Calu3 (cell line): ENCODE results near the gene MISP. TPM values are rescaled to one million over a fixed set of nuclear protein-coding genes. Genes with fewer than 3 reads are reported as not detected.
A peak's percentile ranks its signal among the peaks of the same experiment; 100 is the strongest.

Source experiments
- BruUV-seq: library from RNA; stranded (reverse); fragments of 400-500 nt; replicated peaks from 2 replicates; lab custom pipeline; 2021; lab: Mats Ljungman, UMichigan
- CTCF ChIA-PET: fragments of 300-600 bp; sonication (Branson Sonifier 250); formaldehyde crosslinking; loops from one replicate; lab custom pipeline; 2022; ENCODE audit warnings: antibody characterized with exemption; lab: Charles Lee
- DNase-seq: peaks from one replicate; pipeline ENCODE4 v3.0.0; 2022
- H3K27ac Mint-ChIP-seq: one replicate; pipeline ENCODE4 v1.8.0; 2022; ENCODE audit warnings: mixed read lengths; ENCODE audit not compliant: unreplicated experiment
- H3K27me3 Mint-ChIP-seq: one replicate; pipeline ENCODE4 v1.8.0; 2022; ENCODE audit warnings: mixed read lengths; ENCODE audit not compliant: unreplicated experiment
- H3K36me3 Mint-ChIP-seq: one replicate; pipeline ENCODE4 v1.8.0; 2022; ENCODE audit warnings: mild to moderate bottlenecking, moderate library complexity, mixed read lengths; ENCODE audit not compliant: insufficient read depth, unreplicated experiment
- H3K4me1 Mint-ChIP-seq: one replicate; pipeline ENCODE4 v1.8.0; 2022; ENCODE audit warnings: mild to moderate bottlenecking, low read depth, mixed read lengths; ENCODE audit not compliant: unreplicated experiment
- H3K4me3 Mint-ChIP-seq: one replicate; pipeline ENCODE4 v1.8.0; 2022; ENCODE audit warnings: mild to moderate bottlenecking, low read depth, moderate library complexity, mixed read lengths; ENCODE audit not compliant: unreplicated experiment
- H3K9me3 Mint-ChIP-seq: one replicate; pipeline ENCODE4 v1.8.0; 2022; ENCODE audit warnings: low read depth, mixed read lengths; ENCODE audit not compliant: unreplicated experiment
- intact Hi-C: fragments of 100-400 bp; cut with micrococcal nuclease; formaldehyde crosslinking; loops from one replicate; pipeline ENCODE4 v1.10.0; 2022; ENCODE audit not compliant: unreplicated experiment
- total RNA-seq: library from RNA; stranded (reverse); gene quantifications from 2 replicates; pipeline ENCODE4 v1.2.3, GENCODE V29; 2022
- TF ChIP-seq, protein P1 (sequence below): fragments of 200-600 bp; IDR thresholded peaks from one replicate; pipeline ENCODE4 v1.8.0; 2022; ENCODE audit warnings: antibody characterized with exemption; ENCODE audit not compliant: unreplicated experiment

The MISP gene
- total RNA-seq, 1 experiment from 2014 or later, result 73.9 TPM

DNA sequence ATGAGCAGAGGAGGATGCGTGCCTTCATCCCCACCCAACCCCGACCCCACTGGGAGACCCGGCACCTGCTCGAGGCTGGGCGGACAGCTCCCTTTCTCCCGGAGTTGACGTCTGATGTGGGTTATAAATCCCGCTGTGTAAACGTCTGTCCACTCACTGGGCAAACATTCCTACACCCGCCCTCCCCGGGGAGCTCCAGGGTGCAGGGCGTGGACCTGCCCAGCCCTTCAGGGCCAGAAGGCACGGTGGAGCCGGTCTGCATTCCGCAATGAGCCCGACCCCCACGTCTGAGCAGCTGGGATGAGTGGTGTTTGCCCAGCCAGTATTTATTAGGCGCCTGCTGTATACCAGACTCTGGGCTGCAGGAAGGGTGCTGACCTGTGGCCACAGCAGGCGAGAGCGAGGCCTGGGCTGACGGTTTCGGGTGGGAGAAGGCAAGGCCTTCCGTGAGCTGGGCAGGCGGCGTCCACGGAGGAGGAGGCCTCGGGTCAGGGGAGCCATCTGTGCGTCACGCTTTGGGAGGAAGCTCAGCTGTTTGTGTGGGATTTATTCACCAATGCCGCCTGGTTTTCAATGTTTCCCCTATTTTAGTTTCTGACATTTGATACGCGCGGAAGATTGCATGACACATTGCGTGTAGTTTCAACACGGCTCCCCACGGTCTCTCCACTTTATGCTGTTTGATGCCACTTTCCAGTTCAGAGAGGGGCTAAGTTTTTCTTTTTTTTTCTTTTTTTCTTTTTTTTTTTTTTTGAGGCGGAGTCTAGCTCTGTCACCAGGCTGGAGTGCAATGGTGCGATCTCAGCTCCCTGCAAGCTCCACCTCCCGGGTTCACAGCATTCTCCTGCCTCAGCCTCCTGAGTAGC lies 2.0 kb downstream of the MISP start:
- Mint-ChIP-seq H3K4me1 (no peaks in the 10 kb centered on the region), H3K27ac (peak overlapping the region; percentile 63), H3K36me3 (peaks cover 70% of the 10 kb centered on the region), H3K27me3 (no peaks in the 10 kb centered on the region), H3K4me3 (peak overlapping the region; percentile 78), H3K9me3 (no peaks in the 10 kb centered on the region)
- BruUV-seq, result TSS peak; percentile 29
- intact Hi-C loops, result no loop called here
- TF ChIP-seq, protein P1, sequence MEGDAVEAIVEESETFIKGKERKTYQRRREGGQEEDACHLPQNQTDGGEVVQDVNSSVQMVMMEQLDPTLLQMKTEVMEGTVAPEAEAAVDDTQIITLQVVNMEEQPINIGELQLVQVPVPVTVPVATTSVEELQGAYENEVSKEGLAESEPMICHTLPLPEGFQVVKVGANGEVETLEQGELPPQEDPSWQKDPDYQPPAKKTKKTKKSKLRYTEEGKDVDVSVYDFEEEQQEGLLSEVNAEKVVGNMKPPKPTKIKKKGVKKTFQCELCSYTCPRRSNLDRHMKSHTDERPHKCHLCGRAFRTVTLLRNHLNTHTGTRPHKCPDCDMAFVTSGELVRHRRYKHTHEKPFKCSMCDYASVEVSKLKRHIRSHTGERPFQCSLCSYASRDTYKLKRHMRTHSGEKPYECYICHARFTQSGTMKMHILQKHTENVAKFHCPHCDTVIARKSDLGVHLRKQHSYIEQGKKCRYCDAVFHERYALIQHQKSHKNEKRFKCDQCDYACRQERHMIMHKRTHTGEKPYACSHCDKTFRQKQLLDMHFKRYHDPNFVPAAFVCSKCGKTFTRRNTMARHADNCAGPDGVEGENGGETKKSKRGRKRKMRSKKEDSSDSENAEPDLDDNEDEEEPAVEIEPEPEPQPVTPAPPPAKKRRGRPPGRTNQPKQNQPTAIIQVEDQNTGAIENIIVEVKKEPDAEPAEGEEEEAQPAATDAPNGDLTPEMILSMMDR, result no peak
- CTCF ChIA-PET, result interaction anchor here (0.6 to 1.0 kb wide), 4 partner anchors 17 to 127 kb away, joined by 3 to 7 read pairs (median 3); no protein-coding TSS in a partner anchor
- peak; percentile 87 for DNase-seq

DNA sequence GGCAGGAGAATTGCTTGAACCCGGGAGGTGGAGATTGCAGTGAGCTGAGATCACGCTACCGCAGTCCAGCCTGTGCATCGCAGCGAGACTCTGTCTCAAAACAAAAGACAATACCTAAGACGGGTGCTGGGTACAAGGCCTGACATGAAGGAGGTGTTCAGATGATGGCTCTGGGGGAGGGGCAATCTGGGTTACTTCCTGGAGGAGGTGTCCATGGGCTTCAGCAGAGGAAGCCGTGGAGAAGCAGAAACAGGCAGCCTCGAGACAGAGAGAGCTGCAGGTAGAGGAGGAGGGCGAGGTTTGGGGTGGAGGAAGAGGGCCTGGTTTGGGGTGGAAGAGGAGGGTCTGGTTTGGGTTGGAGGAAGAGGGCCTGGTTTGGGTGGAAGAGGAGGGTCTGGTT lies 3.6 kb downstream of the MISP start:
- CTCF ChIA-PET, result no interaction called here
- BruUV-seq, result no TSS peak
- intact Hi-C loops, result no loop called here
- Mint-ChIP-seq H3K27ac (no peak overlapping the region), H3K27me3 (no peaks in the 10 kb centered on the region), H3K9me3 (no peaks in the 10 kb centered on the region), H3K4me3 (no peak overlapping the region), H3K36me3 (peaks cover 86% of the 10 kb centered on the region), H3K4me1 (no peaks in the 10 kb centered on the region)
- TF ChIP-seq, protein P1, result no peak
- no peak for DNase-seq

DNA sequence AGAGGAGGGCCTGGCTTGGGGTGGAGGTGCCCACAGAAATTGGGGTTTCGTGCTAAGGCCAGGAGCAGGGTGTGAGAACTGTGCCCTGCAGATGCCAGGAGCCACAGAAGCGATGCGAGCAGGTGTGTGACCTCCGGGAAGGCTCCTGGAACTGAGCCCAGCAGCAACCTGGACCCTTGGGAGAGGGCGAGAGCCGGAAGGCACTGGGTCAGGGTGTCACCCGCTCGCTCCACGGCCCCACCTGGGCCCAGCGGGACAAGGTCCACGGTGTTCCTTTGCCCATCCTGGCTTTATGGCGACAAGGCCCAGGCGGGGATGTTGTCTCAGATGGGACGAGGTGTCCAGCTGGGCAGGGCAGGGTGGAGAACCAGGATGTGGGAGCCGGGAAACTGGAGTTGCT lies 4.2 kb downstream of the MISP start:
- no peak for DNase-seq
- Mint-ChIP-seq H3K27ac (no peak overlapping the region), H3K9me3 (no peaks in the 10 kb centered on the region), H3K4me3 (no peak overlapping the region), H3K4me1 (no peaks in the 10 kb centered on the region), H3K27me3 (no peaks in the 10 kb centered on the region), H3K36me3 (peaks cover 91% of the 10 kb centered on the region)
- TF ChIP-seq, protein P1, result no peak
- no TSS peak for BruUV-seq
- intact Hi-C loops, result no loop called here
- CTCF ChIA-PET, result no interaction called here

DNA sequence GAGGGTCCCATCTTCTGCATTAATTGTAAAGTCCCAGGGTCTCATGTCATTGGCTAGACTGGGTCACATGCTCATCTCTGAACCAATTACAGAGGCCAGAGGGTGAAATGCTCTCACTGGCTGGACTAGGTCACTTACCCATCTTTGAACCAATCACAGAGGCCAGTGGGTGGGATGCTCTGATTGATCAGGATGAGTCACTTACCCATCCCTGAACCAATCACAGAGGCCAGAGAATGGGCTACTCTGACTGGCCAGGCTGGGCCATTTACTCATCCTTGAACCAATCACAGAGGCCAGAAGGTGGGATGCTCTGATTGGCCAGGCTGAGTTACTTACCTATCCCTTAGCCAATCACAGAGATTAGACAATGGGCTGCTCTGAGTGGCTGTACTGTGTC lies 5.3 kb downstream of the MISP start:
- TF ChIP-seq, protein P1, result no peak
- no TSS peak for BruUV-seq
- Mint-ChIP-seq H3K9me3 (no peaks in the 10 kb centered on the region), H3K36me3 (peaks cover 83% of the 10 kb centered on the region), H3K27ac (no peak overlapping the region), H3K27me3 (no peaks in the 10 kb centered on the region), H3K4me1 (no peaks in the 10 kb centered on the region), H3K4me3 (no peak overlapping the region)
- CTCF ChIA-PET, result no interaction called here
- intact Hi-C loops, result no loop called here
- DNase-seq, result no peak
